SK-N-SH (cell line): Measurements from ENCODE around the gene OGA. TPM values are rescaled to one million over a fixed set of nuclear protein-coding genes. Genes with fewer than 3 reads are reported as not detected.

Source experiments
- CTCF ChIA-PET: fragments of 300-600, 350-600 bp; formaldehyde crosslinking; extraction: SDS; loops from one replicate; lab custom pipeline; 2021; lab: Yijun Ruan, JAX
- POLR2A ChIA-PET: fragments of 350-600 bp; sonication (Branson Sonifier 250); formaldehyde crosslinking; extraction: SDS; loops from one replicate; lab custom pipeline; 2020; ENCODE audit warnings: antibody characterized with exemption, inconsistent platforms; lab: Yijun Ruan, JAX
- DNase-seq: peaks from one replicate; pipeline ENCODE4 v3.0.0; 2012
- H2AFZ ChIP-seq: fragments of 200-600 bp; sonication (generic); 2 replicates; pipeline ENCODE4 v1.8.1; 2016; ENCODE audit warnings: antibody characterized with exemption, mild to moderate bottlenecking, low read depth
- H3F3A ChIP-seq: fragments of 200-600 bp; sonication (generic); replicated peaks from 2 replicates; pipeline ENCODE3; 2016; ENCODE audit warnings: antibody characterized with exemption, mild to moderate bottlenecking; ENCODE audit not compliant: insufficient read depth
- H3K27ac ChIP-seq, 2 experiments: fragments of 200-500 bp in 1 of 2; fragments of 200-600 bp in 1 of 2; sonication (Bioruptor generic) in 1 of 2; sonication (generic), shearing (Covaris generic) in 1 of 2; 2 replicates each; pipeline versions ENCODE4 v1.5.1 to v1.6.1; 2014 to 2016; ENCODE audit warnings: low read depth in 2 of 2, inconsistent platforms in 1 of 2, low read length in 1 of 2, mild to moderate bottlenecking in 1 of 2, mixed read lengths in 1 of 2
- H3K27me3 ChIP-seq: fragments of 200-600 bp; sonication (generic), shearing (Covaris generic); 2 replicates; pipeline ENCODE4 v1.6.1; 2016; ENCODE audit warnings: mixed run types; ENCODE audit not compliant: insufficient read depth
- H3K36me3 ChIP-seq, 2 experiments: fragments of 200-500 bp in 1 of 2; fragments of 200-600 bp in 1 of 2; sonication (Bioruptor generic) in 1 of 2; sonication (generic) in 1 of 2; replicated peaks in 1 of 2; 2 replicates each; pipeline versions ENCODE3 to v1.5.1; 2014 to 2016; ENCODE audit warnings: low read length in 1 of 2, mild to moderate bottlenecking in 1 of 2; ENCODE audit not compliant: insufficient read depth in 2 of 2, control insufficient read depth in 1 of 2
- H3K4me1 ChIP-seq, 2 experiments: fragments of 200-500 bp in 1 of 2; fragments of 200-600 bp in 1 of 2; sonication (Bioruptor generic) in 1 of 2; sonication (generic), shearing (Covaris generic) in 1 of 2; 2 replicates each; pipeline versions ENCODE4 v1.5.1 to v1.6.1; 2014 to 2016; ENCODE audit warnings: low read depth in 1 of 2, low read length in 1 of 2, mixed run types in 1 of 2; ENCODE audit not compliant: insufficient read depth in 2 of 2, control insufficient read depth in 1 of 2
- H3K4me2 ChIP-seq: fragments of 200-600 bp; sonication (generic), shearing (Covaris generic); 2 replicates; pipeline ENCODE4 v1.6.1; 2017; ENCODE audit warnings: mixed run types
- H3K4me3 ChIP-seq, 2 experiments: fragments of 200-500 bp in 1 of 2; fragments of 200-600 bp in 1 of 2; sonication (Bioruptor generic) in 1 of 2; sonication (generic), shearing (Covaris generic) in 1 of 2; 2 replicates each; pipeline versions ENCODE4 v1.5.1 to v1.8.1; 2014 to 2016; ENCODE audit warnings: low read depth in 2 of 2, inconsistent platforms in 1 of 2, low read length in 1 of 2, mild to moderate bottlenecking in 1 of 2, mixed read lengths in 1 of 2, moderate library complexity in 1 of 2
- H3K79me2 ChIP-seq: fragments of 200-600 bp; sonication (generic); 2 replicates; pipeline ENCODE4 v1.8.1; 2017; ENCODE audit warnings: mild to moderate bottlenecking; ENCODE audit not compliant: insufficient read depth
- H3K9ac ChIP-seq: fragments of 200-600 bp; sonication (generic); 2 replicates; pipeline ENCODE4 v1.6.1; 2017; ENCODE audit warnings: mixed run types
- H3K9me2 ChIP-seq: fragments of 200-600 bp; sonication (generic); 2 replicates; pipeline ENCODE4 v1.6.1; 2017; ENCODE audit warnings: mixed run types
- H3K9me3 ChIP-seq: fragments of 200-600 bp; sonication (generic); 2 replicates; pipeline ENCODE4 v1.6.1; 2017; ENCODE audit warnings: mixed run types, mild to moderate bottlenecking, moderate library complexity
- H4K20me1 ChIP-seq: fragments of 200-600 bp; sonication (generic); 2 replicates; pipeline ENCODE4 v1.6.1; 2017; ENCODE audit warnings: mild to moderate bottlenecking, mixed run types; ENCODE audit not compliant: insufficient read depth
- CHD2 ChIP-seq: fragments of 150-350 bp; IDR thresholded peaks from 2 replicates; pipeline ENCODE4 v1.6.1; 2018; ENCODE audit warnings: low read length; ENCODE audit not compliant: partially characterized antibody
- CTCF ChIP-seq: fragments of 200-600 bp; sonication (generic); IDR thresholded peaks from 2 replicates; pipeline ENCODE4 v1.6.1; 2017; ENCODE audit warnings: antibody characterized with exemption, mild to moderate bottlenecking, moderate library complexity
- EP300 ChIP-seq, 2 experiments: IDR thresholded peaks; 2 replicates each; pipeline versions ENCODE4 v1.4.0 to v1.6.1; 2012; ENCODE audit warnings: borderline replicate concordance in 1 of 2, low read depth in 1 of 2, low read length in 1 of 2
- FOXJ3 ChIP-seq: sonication (generic); formaldehyde crosslinking; IDR thresholded peaks from 2 replicates; pipeline ENCODE4 v1.5.1; 2020; ENCODE audit warnings: mild to moderate bottlenecking, missing genetic modification reagents
- FOXM1 ChIP-seq: IDR thresholded peaks from 2 replicates; pipeline ENCODE4 v1.4.0; 2012; ENCODE audit warnings: low read depth, mild to moderate bottlenecking
- GATA2 ChIP-seq: sonication (generic); formaldehyde crosslinking; IDR thresholded peaks from 2 replicates; pipeline ENCODE4 v1.5.0; 2020; ENCODE audit warnings: mild to moderate bottlenecking, missing genetic modification reagents
- JUND ChIP-seq: IDR thresholded peaks from 2 replicates; pipeline ENCODE4 v1.4.0; 2012
- MEF2A ChIP-seq: IDR thresholded peaks from 2 replicates; pipeline ENCODE4 v1.4.0; 2012; ENCODE audit warnings: low read depth, borderline replicate concordance
- MXI1 ChIP-seq: IDR thresholded peaks from 2 replicates; pipeline ENCODE4 v1.6.1; 2012; ENCODE audit warnings: mild to moderate bottlenecking, low read depth, low read length, improper control_type of control experiment
- NFIC ChIP-seq: IDR thresholded peaks from 2 replicates; pipeline ENCODE4 v1.4.0; 2012; ENCODE audit warnings: borderline replicate concordance
- NRF1 ChIP-seq: IDR thresholded peaks from 2 replicates; pipeline ENCODE4 v1.6.1; 2012; ENCODE audit warnings: low read depth, mild to moderate bottlenecking, low read length
- POLR2AphosphoS5 ChIP-seq: IDR thresholded peaks from 2 replicates; pipeline ENCODE4 v1.6.1; 2012; ENCODE audit warnings: low read depth, low read length
- RFX5 ChIP-seq: IDR thresholded peaks from 2 replicates; pipeline ENCODE4 v1.6.1; 2012; ENCODE audit warnings: mild to moderate bottlenecking, improper control_type of control experiment, low read length
- RXRA ChIP-seq: IDR thresholded peaks from 2 replicates; pipeline ENCODE4 v1.4.0; 2012; ENCODE audit warnings: low read depth, mild to moderate bottlenecking, borderline replicate concordance
- SIN3A ChIP-seq: IDR thresholded peaks from 2 replicates; pipeline ENCODE4 v1.6.1; 2012; ENCODE audit warnings: low read depth, mild to moderate bottlenecking, low read length, moderate library complexity, borderline replicate concordance
- SMC3 ChIP-seq: IDR thresholded peaks from 2 replicates; pipeline ENCODE4 v1.6.1; 2012; ENCODE audit warnings: low read depth, low read length, improper control_type of control experiment
- USF2 ChIP-seq: fragments of 150-350 bp; IDR thresholded peaks from 2 replicates; pipeline ENCODE4 v1.6.1; 2017; ENCODE audit warnings: antibody characterized with exemption, low read length, low read depth, borderline replicate concordance
- WGBS: methylation state at CpG from one replicate; pipeline ENCODE4 v1.1.6; 2017; ENCODE audit warnings: low lambda C conversion rate; 5-methylcytosine and 5-hydroxymethylcytosine counted together
- polyA plus RNA-seq, 3 experiments: library from polyadenylated mRNA; depleted of rRNA; stranded (reverse); fragments of >200 nt; gene quantifications; 2 replicates each; pipeline ENCODE4 v1.2.3, GENCODE V29; 2012
- TF ChIP-seq, protein P1 (sequence below): fragments of 150-350 bp; IDR thresholded peaks from 2 replicates; pipeline ENCODE4 v1.6.1; 2016; ENCODE audit warnings: mild to moderate bottlenecking, low read depth, low read length
- TF ChIP-seq, protein P2 (sequence below): IDR thresholded peaks from 2 replicates; pipeline ENCODE4; 2012
- TF ChIP-seq, protein P3 (sequence below): IDR thresholded peaks from 2 replicates; pipeline ENCODE4 v1.4.0; 2012; ENCODE audit warnings: low read depth

The OGA gene
- polyA plus RNA-seq, 1 of the 3 experiments (the other 2 are of a cell fraction), result 24.8 TPM

GRCh38 chr10:101838416-101838970 lies 20.2 kb upstream of the OGA start:
- Histone ChIP-seq H3K79me2 (peaks cover 5% of the 10 kb centered on the region; the same call in 1 of the 2 replicates), H4K20me1 (0 out of 2 replicates have a peak, but pooled peaks cover 4% of the 10 kb centered on the region), H3K9me3 (no peaks in the 10 kb centered on the region), H2AFZ (no peak overlapping the region), H3K4me3 (no peak overlapping the region), H3K4me2 (no peak overlapping the region), H3F3A (peaks cover 8% of the 10 kb centered on the region), H3K4me1 (peaks cover 0 to 13% of the 10 kb centered on the region in 2 experiments; a peak in 1 of 4 replicates), H3K9me2 (no peaks in the 10 kb centered on the region), H3K9ac (no peak overlapping the region), H3K27ac (no peak overlapping the region), H3K27me3 (no peaks in the 10 kb centered on the region), H3K36me3 (no peaks in the 10 kb centered on the region)
- TF ChIP-seq EP300 (IDR thresholded peaks at IDR 0.05; ENCODE audit: borderline replicate concordance in 1 of 2, low read depth in 1 of 2, low read length in 1 of 2) (no peak), FOXJ3 (CRISPR knock-in tag) (no peak), USF2 (no peak)
- TF ChIP-seq, protein P1, sequence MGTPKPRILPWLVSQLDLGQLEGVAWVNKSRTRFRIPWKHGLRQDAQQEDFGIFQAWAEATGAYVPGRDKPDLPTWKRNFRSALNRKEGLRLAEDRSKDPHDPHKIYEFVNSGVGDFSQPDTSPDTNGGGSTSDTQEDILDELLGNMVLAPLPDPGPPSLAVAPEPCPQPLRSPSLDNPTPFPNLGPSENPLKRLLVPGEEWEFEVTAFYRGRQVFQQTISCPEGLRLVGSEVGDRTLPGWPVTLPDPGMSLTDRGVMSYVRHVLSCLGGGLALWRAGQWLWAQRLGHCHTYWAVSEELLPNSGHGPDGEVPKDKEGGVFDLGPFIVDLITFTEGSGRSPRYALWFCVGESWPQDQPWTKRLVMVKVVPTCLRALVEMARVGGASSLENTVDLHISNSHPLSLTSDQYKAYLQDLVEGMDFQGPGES, result no peak
- DNase-seq, result no peak
- ChIA-PET CTCF (interaction anchor here (0.8 to 13.4 kb wide), 4 partner anchors 19 to 234 kb away, joined by 3 to 301 read pairs (median 88); partner anchors contain the start of gene OGA), POLR2A (no interaction called here)
- 96% methylated on average over 5 of the region's 6 CpGs for WGBS

DNA sequence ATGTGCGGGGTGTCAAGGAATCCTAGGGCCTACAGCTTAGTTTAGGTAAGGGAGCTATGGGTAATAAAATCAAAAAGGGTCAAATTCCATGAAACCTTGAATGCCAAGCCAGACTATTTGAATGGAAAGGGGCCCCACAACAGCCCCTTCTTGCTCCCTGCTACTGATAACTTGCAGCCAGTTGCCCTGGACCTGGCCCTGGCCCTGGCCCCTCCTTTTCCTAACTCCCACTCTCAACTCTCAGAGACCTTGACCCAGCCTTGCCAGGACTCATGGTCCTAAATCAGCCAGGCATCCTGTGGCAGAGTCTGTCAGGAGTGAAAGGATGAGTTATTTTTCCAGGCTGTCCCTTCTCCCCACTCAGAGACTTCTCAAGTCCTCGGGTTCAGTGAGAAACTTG lies 19.5 kb upstream of the OGA start:
- 80% methylated on average over 2 of the region's 2 CpGs for WGBS
- H3K9me2 ChIP-seq, result no peaks in the 10 kb centered on the region
- H2AFZ ChIP-seq, result no peak overlapping the region
- no peak overlapping the region for H3K27ac ChIP-seq
- H3K4me2 ChIP-seq, result no peak overlapping the region
- H3K4me3 ChIP-seq, result no peak overlapping the region
- CTCF ChIA-PET, result interaction anchor here (0.8 to 13.4 kb wide), 7 partner anchors 10 to 235 kb away, joined by 3 to 301 read pairs (median 8); partner anchors contain the start of gene OGA
- H3K79me2 ChIP-seq, result peaks cover 5% of the 10 kb centered on the region; the same call in 1 of the 2 replicates
- peaks cover 0 to 15% of the 10 kb centered on the region in 2 experiments; a peak in 1 of 4 replicates for H3K4me1 ChIP-seq
- TF ChIP-seq SIN3A (no peak), MEF2A (no peak), GATA2 (CRISPR knock-in tag) (no peak), POLR2AphosphoS5 (no peak), NRF1 (no peak), JUND (no peak), NFIC (no peak), SMC3 (no peak), FOXM1 (no peak), MXI1 (no peak), RXRA (no peak), CTCF (no peak), EP300 (IDR thresholded peaks at IDR 0.05; ENCODE audit: borderline replicate concordance in 1 of 2, low read depth in 1 of 2, low read length in 1 of 2) (no peak), FOXJ3 (CRISPR knock-in tag) (no peak), RFX5 (no peak), CHD2 (no peak)
- TF ChIP-seq, protein P1, result no peak
- TF ChIP-seq, protein P2, sequence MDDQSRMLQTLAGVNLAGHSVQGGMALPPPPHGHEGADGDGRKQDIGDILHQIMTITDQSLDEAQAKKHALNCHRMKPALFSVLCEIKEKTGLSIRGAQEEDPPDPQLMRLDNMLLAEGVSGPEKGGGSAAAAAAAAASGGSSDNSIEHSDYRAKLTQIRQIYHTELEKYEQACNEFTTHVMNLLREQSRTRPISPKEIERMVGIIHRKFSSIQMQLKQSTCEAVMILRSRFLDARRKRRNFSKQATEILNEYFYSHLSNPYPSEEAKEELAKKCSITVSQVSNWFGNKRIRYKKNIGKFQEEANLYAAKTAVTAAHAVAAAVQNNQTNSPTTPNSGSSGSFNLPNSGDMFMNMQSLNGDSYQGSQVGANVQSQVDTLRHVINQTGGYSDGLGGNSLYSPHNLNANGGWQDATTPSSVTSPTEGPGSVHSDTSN, result no peak
- TF ChIP-seq, protein P3, sequence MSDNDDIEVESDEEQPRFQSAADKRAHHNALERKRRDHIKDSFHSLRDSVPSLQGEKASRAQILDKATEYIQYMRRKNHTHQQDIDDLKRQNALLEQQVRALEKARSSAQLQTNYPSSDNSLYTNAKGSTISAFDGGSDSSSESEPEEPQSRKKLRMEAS, result no peak
- TF ChIP-seq, all 33 proteins: peak for 0
- POLR2A ChIA-PET, result no interaction called here
- Histone ChIP-seq H3F3A (peaks cover 8% of the 10 kb centered on the region), H3K9ac (no peak overlapping the region), H3K27me3 (no peaks in the 10 kb centered on the region), H3K9me3 (no peaks in the 10 kb centered on the region), H4K20me1 (0 out of 2 replicates have a peak, but pooled peaks cover 4% of the 10 kb centered on the region), H3K36me3 (no peaks in the 10 kb centered on the region)
- DNase-seq, result no peak
